HEK293 (cell line): Measurements from ENCODE around the gene ABCA2.

Experiments used
- CTCF ChIA-PET: fragments of 350-600 bp; formaldehyde crosslinking; extraction: SDS; loops from one replicate; lab custom pipeline; 2021; ENCODE audit warnings: antibody characterized with exemption; lab: Yijun Ruan, JAX
- POLR2A ChIA-PET: fragments of 300-600 bp; formaldehyde crosslinking; extraction: SDS; loops from one replicate; lab custom pipeline; 2020; ENCODE audit warnings: antibody characterized with exemption, inconsistent platforms; lab: Yijun Ruan, JAX
- H3K27ac ChIP-seq: fragments of 200-500 bp; sonication (Bioruptor generic); 2 replicates; pipeline ENCODE4 v1.5.1; 2014; ENCODE audit warnings: low read depth, low read length, control low read depth, inconsistent platforms; ENCODE audit errors: extremely low read depth
- H3K36me3 ChIP-seq, 2 experiments: fragments of 200-500 bp in 1 of 2; sonication (Bioruptor generic) in 1 of 2; 1 replicate in 1 of 2; 2 replicates in 1 of 2; pipeline ENCODE4 v1.5.1; 2014 to 2017; ENCODE audit warnings: inconsistent platforms in 2 of 2, low read length in 2 of 2; ENCODE audit not compliant: control insufficient read depth in 2 of 2, insufficient read depth in 1 of 2
- H3K4me1 ChIP-seq: fragments of 200-500 bp; sonication (Bioruptor generic); 2 replicates; pipeline ENCODE4 v1.5.1; 2014; ENCODE audit warnings: mild to moderate bottlenecking, low read length, inconsistent platforms; ENCODE audit not compliant: control insufficient read depth, insufficient read depth
- H3K4me3 ChIP-seq: 2 replicates; pipeline ENCODE4 v1.5.1; 2011; ENCODE audit warnings: low read depth, mild to moderate bottlenecking, control low read depth, low read length, moderate library complexity
- H3K9me3 ChIP-seq: fragments of 200-500 bp; sonication (Bioruptor generic); 2 replicates; pipeline ENCODE4 v1.5.1; 2014; ENCODE audit warnings: low read depth, low read length, inconsistent platforms; ENCODE audit not compliant: control insufficient read depth, insufficient read depth
- EGR2 ChIP-seq: fragments of 450-650 bp; formaldehyde crosslinking; IDR thresholded peaks from 2 replicates; pipeline ENCODE4 v1.5.1; 2016; ENCODE audit warnings: low read depth, missing biosample characterization, missing genetic modification characterization
- HOXA7 ChIP-seq: sonication (generic); formaldehyde crosslinking; IDR thresholded peaks from 2 replicates; pipeline ENCODE4 v1.8.1; 2022; ENCODE audit warnings: missing genetic modification reagents, borderline replicate concordance
- KLF16 ChIP-seq: fragments of 450-650 bp; formaldehyde crosslinking; IDR thresholded peaks from 2 replicates; pipeline ENCODE4 v1.5.1; 2017; ENCODE audit warnings: missing biosample characterization, missing genetic modification characterization
- MZF1 ChIP-seq: fragments of 450-650 bp; formaldehyde crosslinking; IDR thresholded peaks from 2 replicates; pipeline ENCODE4 v1.5.1; 2017; ENCODE audit warnings: missing biosample characterization, missing genetic modification characterization, borderline replicate concordance
- ZNF114 ChIP-seq: fragments of 450-650 bp; formaldehyde crosslinking; IDR thresholded peaks from 2 replicates; pipeline ENCODE4 v1.5.0; 2017; ENCODE audit warnings: missing biosample characterization, missing genetic modification characterization
- ZNF202 ChIP-seq: fragments of 450-650 bp; formaldehyde crosslinking; IDR thresholded peaks from 2 replicates; pipeline ENCODE4 v1.5.1; 2016; ENCODE audit warnings: missing biosample characterization, missing genetic modification characterization, borderline replicate concordance
- ZNF366 ChIP-seq: fragments of 450-650 bp; formaldehyde crosslinking; conservative IDR thresholded peaks from 2 replicates; pipeline ENCODE4 v1.5.1; 2016; ENCODE audit warnings: missing biosample characterization, missing genetic modification characterization
- ZNF394 ChIP-seq: fragments of 450-650 bp; formaldehyde crosslinking; IDR thresholded peaks from 2 replicates; pipeline ENCODE4 v1.5.1; 2016; ENCODE audit warnings: missing biosample characterization, missing genetic modification characterization, mild to moderate bottlenecking, moderate library complexity, borderline replicate concordance
- ZNF404 ChIP-seq: fragments of 450-650 bp; formaldehyde crosslinking; IDR thresholded peaks from 2 replicates; pipeline ENCODE4 v1.5.1; 2017; ENCODE audit warnings: missing biosample characterization, missing genetic modification characterization
- ZNF555 ChIP-seq: fragments of 450-650 bp; formaldehyde crosslinking; conservative IDR thresholded peaks from 2 replicates; pipeline ENCODE4 v1.5.1; 2017; ENCODE audit warnings: missing biosample characterization, mild to moderate bottlenecking, missing genetic modification characterization, inconsistent platforms
- ZNF670 ChIP-seq: fragments of 450-650 bp; formaldehyde crosslinking; IDR thresholded peaks from 2 replicates; pipeline ENCODE4 v1.5.1; 2016; ENCODE audit warnings: missing biosample characterization, missing genetic modification characterization, low read depth
- ZNF747 ChIP-seq: fragments of 450-650 bp; formaldehyde crosslinking; IDR thresholded peaks from 2 replicates; pipeline ENCODE4 v1.5.1; 2016; ENCODE audit warnings: missing biosample characterization, missing genetic modification characterization
- ZSCAN16 ChIP-seq: fragments of 450-650 bp; formaldehyde crosslinking; IDR thresholded peaks from 2 replicates; pipeline ENCODE4 v1.5.1; 2016; ENCODE audit warnings: missing biosample characterization, missing genetic modification characterization
- TF ChIP-seq, protein P1 (sequence below): fragments of 450-650 bp; IDR thresholded peaks from 2 replicates; pipeline ENCODE4 v1.5.1; 2018; ENCODE audit warnings: missing biosample characterization, missing genetic modification characterization
- TF ChIP-seq, protein P2 (sequence below): fragments of 450-650 bp; formaldehyde crosslinking; IDR thresholded peaks from 2 replicates; pipeline ENCODE4 v1.5.1; 2016; ENCODE audit warnings: missing biosample characterization, missing genetic modification characterization
- TF ChIP-seq, protein P3 (sequence below): fragments of 450-650 bp; formaldehyde crosslinking; IDR thresholded peaks from 2 replicates; pipeline ENCODE4 v1.5.0; 2017; ENCODE audit warnings: missing biosample characterization, missing genetic modification characterization, borderline replicate concordance
- TF ChIP-seq, protein P4 (sequence below): fragments of 450-650 bp; formaldehyde crosslinking; IDR thresholded peaks from 2 replicates; pipeline ENCODE4 v1.5.1; 2017; ENCODE audit warnings: missing biosample characterization, missing genetic modification characterization
- TF ChIP-seq, protein P5 (sequence below): fragments of 450-650 bp; formaldehyde crosslinking; IDR thresholded peaks from 2 replicates; pipeline ENCODE4 v1.5.1; 2016; ENCODE audit warnings: missing biosample characterization, missing genetic modification characterization
- TF ChIP-seq, protein P6 (sequence below): fragments of 450-650 bp; formaldehyde crosslinking; IDR thresholded peaks from 2 replicates; pipeline ENCODE4 v1.5.1; 2016; ENCODE audit warnings: missing biosample characterization, missing genetic modification characterization

Gene ABCA2

DNA sequence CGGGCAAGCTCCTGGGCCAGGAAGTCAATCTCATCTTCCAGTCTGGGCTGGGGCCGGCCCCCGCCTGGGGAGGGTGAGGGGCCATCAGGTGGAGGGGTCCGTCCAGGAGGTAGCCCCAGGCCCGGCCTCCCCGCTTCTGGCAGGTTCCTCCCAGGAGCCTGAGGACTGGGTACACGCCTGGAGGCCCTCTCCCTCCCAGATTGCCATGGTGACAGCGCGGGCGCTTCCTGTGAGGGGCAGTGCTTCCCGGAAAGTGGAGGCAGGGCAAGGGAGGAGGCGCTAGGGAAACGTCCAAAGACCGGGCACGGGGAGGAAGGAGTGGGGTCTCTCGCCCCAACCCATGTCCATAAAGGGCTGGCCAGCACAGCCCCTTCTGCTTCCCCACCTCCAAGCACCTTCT, 13.1 kb upstream of the ABCA2 start:
- Histone ChIP-seq H3K27ac (no peak overlapping the region), H3K36me3 (peaks cover 0 to 30% of the 10 kb centered on the region in 2 experiments; a peak in 1 of 3 replicates), H3K9me3 (no peaks in the 10 kb centered on the region), H3K4me1 (peaks cover 5% of the 10 kb centered on the region; the same call in 1 of the 2 replicates), H3K4me3 (no peak overlapping the region)
- ChIA-PET CTCF (interaction anchor here (1.5 to 5.3 kb wide), 2 partner anchors 12 to 93 kb away, joined by 4 to 47 read pairs; partner anchors contain the start of gene ABCA2), POLR2A (no interaction called here)
- TF ChIP-seq ZSCAN16 = no peak
- TF ChIP-seq, protein P1, sequence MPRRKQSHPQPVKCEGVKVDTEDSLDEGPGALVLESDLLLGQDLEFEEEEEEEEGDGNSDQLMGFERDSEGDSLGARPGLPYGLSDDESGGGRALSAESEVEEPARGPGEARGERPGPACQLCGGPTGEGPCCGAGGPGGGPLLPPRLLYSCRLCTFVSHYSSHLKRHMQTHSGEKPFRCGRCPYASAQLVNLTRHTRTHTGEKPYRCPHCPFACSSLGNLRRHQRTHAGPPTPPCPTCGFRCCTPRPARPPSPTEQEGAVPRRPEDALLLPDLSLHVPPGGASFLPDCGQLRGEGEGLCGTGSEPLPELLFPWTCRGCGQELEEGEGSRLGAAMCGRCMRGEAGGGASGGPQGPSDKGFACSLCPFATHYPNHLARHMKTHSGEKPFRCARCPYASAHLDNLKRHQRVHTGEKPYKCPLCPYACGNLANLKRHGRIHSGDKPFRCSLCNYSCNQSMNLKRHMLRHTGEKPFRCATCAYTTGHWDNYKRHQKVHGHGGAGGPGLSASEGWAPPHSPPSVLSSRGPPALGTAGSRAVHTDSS (tag by site-specific recombination) = no peak
- TF ChIP-seq ZNF394 = no peak
- TF ChIP-seq HOXA7 = no peak
- TF ChIP-seq, protein P2, sequence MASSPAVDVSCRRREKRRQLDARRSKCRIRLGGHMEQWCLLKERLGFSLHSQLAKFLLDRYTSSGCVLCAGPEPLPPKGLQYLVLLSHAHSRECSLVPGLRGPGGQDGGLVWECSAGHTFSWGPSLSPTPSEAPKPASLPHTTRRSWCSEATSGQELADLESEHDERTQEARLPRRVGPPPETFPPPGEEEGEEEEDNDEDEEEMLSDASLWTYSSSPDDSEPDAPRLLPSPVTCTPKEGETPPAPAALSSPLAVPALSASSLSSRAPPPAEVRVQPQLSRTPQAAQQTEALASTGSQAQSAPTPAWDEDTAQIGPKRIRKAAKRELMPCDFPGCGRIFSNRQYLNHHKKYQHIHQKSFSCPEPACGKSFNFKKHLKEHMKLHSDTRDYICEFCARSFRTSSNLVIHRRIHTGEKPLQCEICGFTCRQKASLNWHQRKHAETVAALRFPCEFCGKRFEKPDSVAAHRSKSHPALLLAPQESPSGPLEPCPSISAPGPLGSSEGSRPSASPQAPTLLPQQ = no peak
- TF ChIP-seq, protein P3, sequence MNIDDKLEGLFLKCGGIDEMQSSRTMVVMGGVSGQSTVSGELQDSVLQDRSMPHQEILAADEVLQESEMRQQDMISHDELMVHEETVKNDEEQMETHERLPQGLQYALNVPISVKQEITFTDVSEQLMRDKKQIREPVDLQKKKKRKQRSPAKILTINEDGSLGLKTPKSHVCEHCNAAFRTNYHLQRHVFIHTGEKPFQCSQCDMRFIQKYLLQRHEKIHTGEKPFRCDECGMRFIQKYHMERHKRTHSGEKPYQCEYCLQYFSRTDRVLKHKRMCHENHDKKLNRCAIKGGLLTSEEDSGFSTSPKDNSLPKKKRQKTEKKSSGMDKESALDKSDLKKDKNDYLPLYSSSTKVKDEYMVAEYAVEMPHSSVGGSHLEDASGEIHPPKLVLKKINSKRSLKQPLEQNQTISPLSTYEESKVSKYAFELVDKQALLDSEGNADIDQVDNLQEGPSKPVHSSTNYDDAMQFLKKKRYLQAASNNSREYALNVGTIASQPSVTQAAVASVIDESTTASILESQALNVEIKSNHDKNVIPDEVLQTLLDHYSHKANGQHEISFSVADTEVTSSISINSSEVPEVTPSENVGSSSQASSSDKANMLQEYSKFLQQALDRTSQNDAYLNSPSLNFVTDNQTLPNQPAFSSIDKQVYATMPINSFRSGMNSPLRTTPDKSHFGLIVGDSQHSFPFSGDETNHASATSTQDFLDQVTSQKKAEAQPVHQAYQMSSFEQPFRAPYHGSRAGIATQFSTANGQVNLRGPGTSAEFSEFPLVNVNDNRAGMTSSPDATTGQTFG (tag by site-specific recombination) = no peak
- TF ChIP-seq, protein P4, sequence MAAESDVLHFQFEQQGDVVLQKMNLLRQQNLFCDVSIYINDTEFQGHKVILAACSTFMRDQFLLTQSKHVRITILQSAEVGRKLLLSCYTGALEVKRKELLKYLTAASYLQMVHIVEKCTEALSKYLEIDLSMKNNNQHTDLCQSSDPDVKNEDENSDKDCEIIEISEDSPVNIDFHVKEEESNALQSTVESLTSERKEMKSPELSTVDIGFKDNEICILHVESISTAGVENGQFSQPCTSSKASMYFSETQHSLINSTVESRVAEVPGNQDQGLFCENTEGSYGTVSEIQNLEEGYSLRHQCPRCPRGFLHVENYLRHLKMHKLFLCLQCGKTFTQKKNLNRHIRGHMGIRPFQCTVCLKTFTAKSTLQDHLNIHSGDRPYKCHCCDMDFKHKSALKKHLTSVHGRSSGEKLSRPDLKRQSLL (tag by site-specific recombination) = no peak
- TF ChIP-seq ZNF114 (tag by site-specific recombination) = no peak
- no peak for TF ChIP-seq ZNF202
- no peak for TF ChIP-seq MZF1 (tag by site-specific recombination)
- no peak for TF ChIP-seq ZNF747 (tag by site-specific recombination)
- TF ChIP-seq ZNF404 (tag by site-specific recombination) = no peak
- TF ChIP-seq EGR2 (tag by site-specific recombination) = no peak
- TF ChIP-seq ZNF670 = no peak
- no peak for TF ChIP-seq KLF16
- no peak for TF ChIP-seq ZNF366 (tag by site-specific recombination)
- TF ChIP-seq, protein P5, sequence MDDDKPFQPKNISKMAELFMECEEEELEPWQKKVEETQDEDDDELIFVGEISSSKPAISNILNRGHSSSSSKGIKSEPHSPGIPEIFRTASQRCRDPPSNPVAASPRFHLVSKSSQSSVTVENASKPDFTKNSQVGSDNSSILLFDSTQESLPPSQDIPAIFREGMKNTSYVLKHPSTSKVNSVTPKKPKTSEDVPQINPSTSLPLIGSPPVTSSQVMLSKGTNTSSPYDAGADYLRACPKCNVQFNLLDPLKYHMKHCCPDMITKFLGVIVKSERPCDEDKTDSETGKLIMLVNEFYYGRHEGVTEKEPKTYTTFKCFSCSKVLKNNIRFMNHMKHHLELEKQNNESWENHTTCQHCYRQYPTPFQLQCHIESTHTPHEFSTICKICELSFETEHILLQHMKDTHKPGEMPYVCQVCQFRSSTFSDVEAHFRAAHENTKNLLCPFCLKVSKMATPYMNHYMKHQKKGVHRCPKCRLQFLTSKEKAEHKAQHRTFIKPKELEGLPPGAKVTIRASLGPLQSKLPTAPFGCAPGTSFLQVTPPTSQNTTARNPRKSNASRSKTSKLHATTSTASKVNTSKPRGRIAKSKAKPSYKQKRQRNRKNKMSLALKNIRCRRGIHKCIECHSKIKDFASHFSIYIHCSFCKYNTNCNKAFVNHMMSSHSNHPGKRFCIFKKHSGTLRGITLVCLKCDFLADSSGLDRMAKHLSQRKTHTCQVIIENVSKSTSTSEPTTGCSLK (tag by site-specific recombination) = no peak
- no peak for TF ChIP-seq ZNF555 (tag by site-specific recombination)
- TF ChIP-seq, protein P6, sequence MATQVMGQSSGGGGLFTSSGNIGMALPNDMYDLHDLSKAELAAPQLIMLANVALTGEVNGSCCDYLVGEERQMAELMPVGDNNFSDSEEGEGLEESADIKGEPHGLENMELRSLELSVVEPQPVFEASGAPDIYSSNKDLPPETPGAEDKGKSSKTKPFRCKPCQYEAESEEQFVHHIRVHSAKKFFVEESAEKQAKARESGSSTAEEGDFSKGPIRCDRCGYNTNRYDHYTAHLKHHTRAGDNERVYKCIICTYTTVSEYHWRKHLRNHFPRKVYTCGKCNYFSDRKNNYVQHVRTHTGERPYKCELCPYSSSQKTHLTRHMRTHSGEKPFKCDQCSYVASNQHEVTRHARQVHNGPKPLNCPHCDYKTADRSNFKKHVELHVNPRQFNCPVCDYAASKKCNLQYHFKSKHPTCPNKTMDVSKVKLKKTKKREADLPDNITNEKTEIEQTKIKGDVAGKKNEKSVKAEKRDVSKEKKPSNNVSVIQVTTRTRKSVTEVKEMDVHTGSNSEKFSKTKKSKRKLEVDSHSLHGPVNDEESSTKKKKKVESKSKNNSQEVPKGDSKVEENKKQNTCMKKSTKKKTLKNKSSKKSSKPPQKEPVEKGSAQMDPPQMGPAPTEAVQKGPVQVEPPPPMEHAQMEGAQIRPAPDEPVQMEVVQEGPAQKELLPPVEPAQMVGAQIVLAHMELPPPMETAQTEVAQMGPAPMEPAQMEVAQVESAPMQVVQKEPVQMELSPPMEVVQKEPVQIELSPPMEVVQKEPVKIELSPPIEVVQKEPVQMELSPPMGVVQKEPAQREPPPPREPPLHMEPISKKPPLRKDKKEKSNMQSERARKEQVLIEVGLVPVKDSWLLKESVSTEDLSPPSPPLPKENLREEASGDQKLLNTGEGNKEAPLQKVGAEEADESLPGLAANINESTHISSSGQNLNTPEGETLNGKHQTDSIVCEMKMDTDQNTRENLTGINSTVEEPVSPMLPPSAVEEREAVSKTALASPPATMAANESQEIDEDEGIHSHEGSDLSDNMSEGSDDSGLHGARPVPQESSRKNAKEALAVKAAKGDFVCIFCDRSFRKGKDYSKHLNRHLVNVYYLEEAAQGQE (tag by site-specific recombination) = no peak
